RCC 7860 (cell line): ENCODE measurements around the gene SYT3.
A peak's percentile ranks its signal among the peaks of the same experiment; 100 is the strongest.

Experiments
- DNase-seq: peaks from one replicate; pipeline ENCODE4 v3.0.0-alpha.2; 2015; ENCODE audit warnings: low spot score
- FAIRE-seq: peaks from 2 replicates; lab custom pipeline; 2012; peaks lifted over from hg19 to GRCh38; lab: Jason Lieb, UNC

SYT3 gene

GRCh38 chr19:50661766-50662650 is 22.3 kb upstream of the SYT3 start:
- FAIRE-seq (no peak), DNase-seq (no peak)

- DNase-seq (no peak), FAIRE-seq (no peak)
Measured at GRCh38 chr19:50661023-50661422, 21.3 kb upstream of the SYT3 start.

GRCh38 chr19:50660088-50660366 is 20.3 kb upstream of the SYT3 start:
- DNase-seq (no peak), FAIRE-seq (no peak)

- FAIRE-seq (no peak), DNase-seq (no peak)
Measured at GRCh38 chr19:50659318-50660087, 19.8 kb upstream of the SYT3 start.

- no peak for DNase-seq
- no peak for FAIRE-seq
Measured at GRCh38 chr19:50658441-50659317, 19.0 kb upstream of the SYT3 start.

GRCh38 chr19:50657712-50658440 is 18.2 kb upstream of the SYT3 start:
- FAIRE-seq (no peak), DNase-seq (no peak)

GRCh38 chr19:50657222-50657669 is 17.6 kb upstream of the SYT3 start:
- FAIRE-seq (no peak), DNase-seq (no peak)

GRCh38 chr19:50654882-50655281 is 15.2 kb upstream of the SYT3 start:
- FAIRE-seq: no peak
- no peak for DNase-seq

- FAIRE-seq (no peak), DNase-seq (no peak)
Measured at GRCh38 chr19:50652722-50653121, 13.0 kb upstream of the SYT3 start.

GRCh38 chr19:50651174-50651573 is 11.5 kb upstream of the SYT3 start:
- no peak for DNase-seq
- no peak for FAIRE-seq

- no peak for DNase-seq
Measured at GRCh38 chr19:50649433-50650391, 10.0 kb upstream of the SYT3 start, which contains the start of gene C19orf81. Gene C19orf81 (plus strand): TSS chr19:50649445. CDS start chr19:50649445, 0 bp downstream.

GRCh38 chr19:50648659-50649058 is 9.0 kb upstream of the SYT3 start:
- FAIRE-seq: no peak
- no peak for DNase-seq

More at GRCh38 chr19:50649433-50650391, 10.0 kb upstream of the SYT3 start, which contains the start of gene C19orf81:
- no peak for FAIRE-seq

- DNase-seq: no peak
- FAIRE-seq: no peak
Measured at GRCh38 chr19:50647879-50648615, 8.4 kb upstream of the SYT3 start.

GRCh38 chr19:50646074-50646807 is 6.6 kb upstream of the SYT3 start:
- peak; percentile 39 for DNase-seq
- no peak for FAIRE-seq

GRCh38 chr19:50645107-50645506 is 5.4 kb upstream of the SYT3 start:
- DNase-seq: no peak
- FAIRE-seq: no peak

GRCh38 chr19:50644315-50644915 is 4.7 kb upstream of the SYT3 start:
- no peak for DNase-seq
- no peak for FAIRE-seq

- no peak for FAIRE-seq
- DNase-seq: no peak
Measured at GRCh38 chr19:50640368-50640767, 687 bp upstream of the SYT3 start.
